Gastroesophageal sphincter (tissue), 4 donors: ENCODE measurements around the gene UNK. TPM values are rescaled to one million over a fixed set of nuclear protein-coding genes. Genes with fewer than 3 reads are reported as not detected.
A peak's percentile ranks its signal among the peaks of the same experiment; 100 is the strongest.

Experiments
- ATAC-seq: fragments of 150-250 bp; one replicate; pipeline ENCODE4 v1.9.1; 2016; ENCODE audit warnings: mild to moderate bottlenecking, moderate library complexity
- H3K27ac ChIP-seq, 4 donors: fragments of 200-600 bp; sonication (generic) in 3 of 4; 1 replicate in 3 of 4; 2 replicates in 1 of 4; pipeline ENCODE4 v1.5.1; 2016 to 2019
- H3K27me3 ChIP-seq: fragments of 200-600 bp; sonication (generic); one replicate; pipeline ENCODE4 v1.5.1; 2019
- H3K36me3 ChIP-seq, 2 donors: fragments of 200-600 bp; sonication (generic); one replicate each; pipeline ENCODE4 v1.5.1; 2019; ENCODE audit warnings: control low read depth in 1 of 2
- H3K4me1 ChIP-seq, 3 donors: fragments of 200-600 bp; sonication (generic); 1 replicate in 2 of 3; 2 replicates in 1 of 3; pipeline ENCODE4 v1.5.1; 2016 to 2019; ENCODE audit warnings: control low read depth in 2 of 3
- H3K4me3 ChIP-seq, 2 donors: fragments of 200-600 bp; sonication (generic); one replicate each; pipeline ENCODE4 v1.5.1; 2019; ENCODE audit warnings: mild to moderate bottlenecking in 1 of 2, moderate library complexity in 1 of 2
- H3K9me3 ChIP-seq, 3 donors: fragments of 200-600 bp; sonication (generic); one replicate each; pipeline ENCODE4 v1.5.1; 2017 to 2019; ENCODE audit warnings: control low read depth in 2 of 3
- CTCF ChIP-seq, 4 experiments: fragments of 200-600 bp in 2 of 4; fragments of 450-650 bp in 2 of 4; sonication (generic) in 1 of 4; IDR thresholded peaks; one replicate each; pipeline ENCODE4 v1.5.1; 2017 to 2019; ENCODE audit warnings: antibody characterized with exemption in 4 of 4, mild to moderate bottlenecking in 2 of 4, moderate library complexity in 2 of 4
- EP300 ChIP-seq: sonication (generic); formaldehyde crosslinking; IDR thresholded peaks from one replicate; pipeline ENCODE4 v1.6.1; 2017; ENCODE audit warnings: antibody characterized with exemption, mild to moderate bottlenecking
- POLR2A ChIP-seq, 2 donors: fragments of 450-650 bp; IDR thresholded peaks; one replicate each; pipeline ENCODE4 v1.6.1; 2017; ENCODE audit warnings: antibody characterized with exemption in 2 of 2, mild to moderate bottlenecking in 2 of 2, moderate library complexity in 1 of 2
- POLR2AphosphoS5 ChIP-seq: sonication (generic); formaldehyde crosslinking; IDR thresholded peaks from one replicate; pipeline ENCODE4 v1.6.1; 2017; ENCODE audit warnings: antibody characterized with exemption
- WGBS, 2 donors: methylation state at CpG; one replicate each; pipeline ENCODE4 v1.1.5; 2018; ENCODE audit warnings: low coverage in 1 of 2; 5-methylcytosine and 5-hydroxymethylcytosine counted together
- total RNA-seq, 4 donors: library from RNA; depleted of rRNA; stranded (reverse); fragments of >200 nt; gene quantifications; one replicate each; pipeline ENCODE4 v1.1.0, GENCODE V29; 2016

The UNK gene
- total RNA-seq, 4 donors from 2014 or later = 9.8 to 41.6 (median 21.0) TPM

- no peak for ATAC-seq
- peaks cover 0 to 93% of the 10 kb centered on the region in 2 donors for H3K36me3 ChIP-seq
- TF ChIP-seq CTCF (IDR thresholded peaks at IDR 0.05) (no peak), EP300 (no peak), POLR2AphosphoS5 (no peak), POLR2A (IDR thresholded peaks at IDR 0.05) (no peak)
- H3K27ac ChIP-seq = peak overlapping the region in 2 of 4 donors; percentile 65 to 83
- peaks cover 0 to 32% (median 12%) of the 10 kb centered on the region in 3 donors for H3K4me1 ChIP-seq
- 61% methylated on average over 14 of the region's 27 CpGs; no CpG with 5 or more reads in 1 of the 2 donors for WGBS, 2 donors
- H3K27me3 ChIP-seq = no peaks in the 10 kb centered on the region
- no peaks in the 10 kb centered on the region for H3K9me3 ChIP-seq
- H3K4me3 ChIP-seq = peak overlapping the region in 1 of 2 donors; percentile 57
Measured at GRCh38 chr17:75754378-75755204, 30.0 kb upstream of the UNK start.

- Histone ChIP-seq H3K27me3 (no peaks in the 10 kb centered on the region), H3K36me3 (peaks cover 0 to 96% of the 10 kb centered on the region in 2 donors), H3K9me3 (no peaks in the 10 kb centered on the region), H3K27ac (no peak overlapping the region), H3K4me1 (peaks cover 0 to 25% (median 12%) of the 10 kb centered on the region in 3 donors), H3K4me3 (no peak overlapping the region)
- 60% methylated on average over 1 of the region's 20 CpGs; no CpG with 5 or more reads in 1 of the 2 donors for WGBS, 2 donors
- TF ChIP-seq CTCF (IDR thresholded peaks at IDR 0.05) (no peak), POLR2A (IDR thresholded peaks at IDR 0.05) (no peak), EP300 (no peak), POLR2AphosphoS5 (no peak)
- no peak for ATAC-seq
Measured at GRCh38 chr17:75755205-75755901, 29.3 kb upstream of the UNK start.

DNA sequence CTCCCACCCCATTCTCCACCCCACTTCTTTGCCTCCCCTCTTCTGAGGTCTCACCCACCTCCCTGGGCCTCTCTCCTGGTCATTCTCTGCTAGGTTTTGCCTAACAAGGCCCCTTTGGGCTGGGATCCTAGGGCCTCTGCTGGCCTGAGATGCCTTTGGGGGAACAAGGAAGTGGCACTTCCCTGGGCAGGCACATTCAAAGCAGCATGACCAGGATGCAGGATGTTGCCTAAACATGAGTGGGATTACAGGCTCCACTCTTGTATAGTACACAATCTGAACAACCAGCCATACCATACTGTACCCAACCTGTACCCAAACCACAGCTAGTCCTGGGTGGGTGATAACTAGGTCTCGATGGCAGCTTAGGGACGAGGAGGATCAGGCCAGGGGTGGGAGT lies 28.6 kb upstream of the UNK start:
- no peak for TF ChIP-seq CTCF (IDR thresholded peaks at IDR 0.05)
- TF ChIP-seq EP300 = no peak
- no peak for TF ChIP-seq POLR2A (IDR thresholded peaks at IDR 0.05)
- no peak for TF ChIP-seq POLR2AphosphoS5
- Histone ChIP-seq H3K27me3 (no peaks in the 10 kb centered on the region), H3K4me3 (no peak overlapping the region), H3K27ac (no peak overlapping the region), H3K36me3 (peaks cover 0 to 93% of the 10 kb centered on the region in 2 donors), H3K4me1 (peaks cover 0 to 25% (median 12%) of the 10 kb centered on the region in 3 donors), H3K9me3 (no peaks in the 10 kb centered on the region)
- WGBS, 2 donors = no CpG with 5 or more reads among the region's 2 CpGs
- no peak for ATAC-seq

- TF ChIP-seq POLR2A (IDR thresholded peaks at IDR 0.05) (no peak), EP300 (no peak), CTCF (IDR thresholded peaks at IDR 0.05) (no peak)
- Histone ChIP-seq H3K36me3 (peaks cover 0 to 90% of the 10 kb centered on the region in 2 donors), H3K4me3 (no peak overlapping the region), H3K27me3 (no peaks in the 10 kb centered on the region), H3K27ac (no peak overlapping the region), H3K9me3 (no peaks in the 10 kb centered on the region), H3K4me1 (peaks cover 0 to 25% (median 12%) of the 10 kb centered on the region in 3 donors)
- WGBS, 2 donors = no CpG with 5 or more reads among the region's 29 CpGs
- ATAC-seq = no peak
Measured at GRCh38 chr17:75756451-75757085, 28.0 kb upstream of the UNK start.
